IMR-90 (cell line): Measurements from ENCODE around the gene YAE1. TPM values are rescaled to one million over a fixed set of nuclear protein-coding genes. Genes with fewer than 3 reads are reported as not detected.

ENCODE experiments used
- ATAC-seq: fragments of 200-7000 bp; cut with Tn5 transposase; 2 replicates; pipeline ENCODE4 v1.9.1; 2020; ENCODE audit warnings: low read depth, mild to moderate bottlenecking, moderate library complexity
- BruUV-seq: library from RNA; stranded (reverse); fragments of 400-500 nt; replicated peaks from 2 replicates; lab custom pipeline; 2021; lab: Mats Ljungman, UMichigan
- CTCF ChIA-PET: fragments of 300-600 bp; formaldehyde crosslinking; extraction: SDS; loops from one replicate; lab custom pipeline; 2021; ENCODE audit warnings: antibody characterized with exemption; lab: Yijun Ruan, JAX
- POLR2A ChIA-PET: fragments of 300-600 bp; sonication (Branson Sonifier 250); formaldehyde crosslinking; loops from one replicate; lab custom pipeline; 2022; ENCODE audit warnings: antibody characterized with exemption; ENCODE audit not compliant: unreplicated experiment; lab: Charles Lee
- DNase-seq: peaks from one replicate; pipeline ENCODE4 v3.0.0; 2013
- H2AFZ ChIP-seq: replicated peaks from 2 replicates; pipeline ENCODE3; 2013; ENCODE audit warnings: low read length, mild to moderate bottlenecking; ENCODE audit not compliant: poor library complexity
- H2AK5ac ChIP-seq: 2 replicates; pipeline ENCODE4 v1.6.1; 2013; ENCODE audit warnings: low read depth, low read length, inconsistent platforms
- H2AK9ac ChIP-seq: replicated peaks from 2 replicates; pipeline ENCODE3; 2013; ENCODE audit warnings: mild to moderate bottlenecking, low read depth, low read length, moderate library complexity; ENCODE audit not compliant: poor library complexity
- H2BK120ac ChIP-seq: 2 replicates; pipeline ENCODE4 v1.6.1; 2013; ENCODE audit warnings: low read depth, low read length, inconsistent platforms
- H2BK15ac ChIP-seq: 3 replicates; pipeline ENCODE4 v1.6.1; 2013; ENCODE audit warnings: low read depth, low read length, inconsistent platforms
- H2BK20ac ChIP-seq: 2 replicates; pipeline ENCODE4 v1.6.1; 2013; ENCODE audit warnings: low read depth, mild to moderate bottlenecking, inconsistent platforms, low read length, moderate library complexity
- H2BK5ac ChIP-seq: 2 replicates; pipeline ENCODE4 v1.6.1; 2013; ENCODE audit warnings: mild to moderate bottlenecking, low read depth, low read length, inconsistent platforms; ENCODE audit not compliant: poor library complexity, severe bottlenecking
- H3K14ac ChIP-seq: replicated peaks from 2 replicates; pipeline ENCODE4 v1.6.1; 2013; ENCODE audit warnings: low read depth, low read length, inconsistent platforms
- H3K18ac ChIP-seq: 2 replicates; pipeline ENCODE4 v1.6.1; 2013; ENCODE audit warnings: low read depth, low read length, control low read depth
- H3K23ac ChIP-seq: 2 replicates; pipeline ENCODE4 v1.6.1; 2013; ENCODE audit warnings: low read depth, low read length, inconsistent platforms
- H3K27ac ChIP-seq: 2 replicates; pipeline ENCODE4 v1.5.1; 2013; ENCODE audit warnings: mild to moderate bottlenecking, control low read depth, low read length; ENCODE audit not compliant: insufficient read depth
- H3K27me3 ChIP-seq: 2 replicates; pipeline ENCODE4 v1.6.1; 2013; ENCODE audit warnings: low read length; ENCODE audit not compliant: control insufficient read depth, insufficient read depth
- H3K36me3 ChIP-seq: 2 replicates; pipeline ENCODE4 v1.6.1; 2013; ENCODE audit warnings: low read length, mixed read lengths; ENCODE audit not compliant: control insufficient read depth, insufficient read depth
- H3K4ac ChIP-seq: 2 replicates; pipeline ENCODE4 v1.6.1; 2013; ENCODE audit warnings: low read depth, low read length, inconsistent platforms
- H3K4me1 ChIP-seq: 2 replicates; pipeline ENCODE4 v1.6.1; 2013; ENCODE audit warnings: low read length, mixed read lengths; ENCODE audit not compliant: control insufficient read depth, insufficient read depth
- H3K4me2 ChIP-seq: 2 replicates; pipeline ENCODE4 v1.6.1; 2013; ENCODE audit warnings: low read depth, mild to moderate bottlenecking, control low read depth, low read length, moderate library complexity
- H3K4me3 ChIP-seq: 2 replicates; pipeline ENCODE4 v1.5.1; 2013; ENCODE audit warnings: low read depth, mild to moderate bottlenecking, control low read depth, low read length, moderate library complexity; ENCODE audit not compliant: insufficient read depth
- H3K56ac ChIP-seq: 2 replicates; pipeline ENCODE4 v1.6.1; 2013; ENCODE audit warnings: low read length, inconsistent platforms; ENCODE audit not compliant: insufficient read depth; ENCODE audit errors: extremely low read depth
- H3K79me1 ChIP-seq, 2 experiments: 2 replicates each; pipeline ENCODE4 v1.6.1; 2013; ENCODE audit warnings: low read length in 2 of 2, inconsistent platforms in 1 of 2, low read depth in 1 of 2
- H3K9ac ChIP-seq: 2 replicates; pipeline ENCODE4 v1.6.1; 2013; ENCODE audit warnings: low read depth, low read length, control low read depth
- H3K9me1 ChIP-seq: 2 replicates; pipeline ENCODE4 v1.6.1; 2013; ENCODE audit warnings: low read length, inconsistent platforms; ENCODE audit not compliant: insufficient read depth
- H3K9me3 ChIP-seq: 2 replicates; pipeline ENCODE4 v1.6.1; 2013; ENCODE audit warnings: low read length; ENCODE audit not compliant: control insufficient read depth, insufficient read depth
- H4K20me1 ChIP-seq: 2 replicates; pipeline ENCODE4 v1.6.1; 2013; ENCODE audit warnings: low read length, inconsistent platforms; ENCODE audit not compliant: insufficient read depth
- H4K5ac ChIP-seq: 2 replicates; pipeline ENCODE4 v1.6.1; 2013; ENCODE audit warnings: mild to moderate bottlenecking, low read depth, low read length, control low read depth
- H4K8ac ChIP-seq, 2 experiments: 2 replicates each; pipeline ENCODE4 v1.6.1; 2013; ENCODE audit warnings: low read depth in 2 of 2, low read length in 2 of 2, control low read depth in 1 of 2, inconsistent platforms in 1 of 2
- H4K91ac ChIP-seq: 2 replicates; pipeline ENCODE4 v1.6.1; 2013; ENCODE audit warnings: low read depth, low read length, inconsistent platforms; ENCODE audit not compliant: insufficient read depth
- BHLHE40 ChIP-seq: fragments of 150-350 bp; IDR thresholded peaks from 2 replicates; pipeline ENCODE4 v1.6.1; 2016; ENCODE audit warnings: mild to moderate bottlenecking, low read depth, low read length
- CEBPB ChIP-seq: IDR thresholded peaks from 2 replicates; pipeline ENCODE4 v1.6.1; 2012; ENCODE audit warnings: low read depth, low read length, improper control_type of control experiment
- CHD1 ChIP-seq: IDR thresholded peaks from 2 replicates; pipeline ENCODE4 v1.6.1; 2012; ENCODE audit warnings: low read depth, low read length, improper control_type of control experiment
- FOS ChIP-seq: fragments of 150-350 bp; IDR thresholded peaks from 2 replicates; pipeline ENCODE4 v1.6.1; 2016; ENCODE audit warnings: low read depth, low read length
- MAFK ChIP-seq: IDR thresholded peaks from 2 replicates; pipeline ENCODE4 v1.6.1; 2012; ENCODE audit warnings: low read depth, low read length, improper control_type of control experiment
- MXI1 ChIP-seq: IDR thresholded peaks from 2 replicates; pipeline ENCODE4 v1.6.1; 2012; ENCODE audit warnings: low read depth, mild to moderate bottlenecking, low read length, moderate library complexity, borderline replicate concordance
- NFE2L2 ChIP-seq: fragments of 150-350 bp; IDR thresholded peaks from 2 replicates; pipeline ENCODE4 v1.6.1; 2016; ENCODE audit warnings: low read depth, mild to moderate bottlenecking, low read length
- RCOR1 ChIP-seq: IDR thresholded peaks from 2 replicates; pipeline ENCODE4 v1.6.1; 2012; ENCODE audit warnings: mild to moderate bottlenecking, low read length, improper control_type of control experiment; ENCODE audit not compliant: insufficient replicate concordance
- WGBS, 2 experiments: methylation state at CpG; one replicate each; pipeline versions ENCODE4 v1.1.5 to v1.1.7; 2013; ENCODE audit warnings: missing lambda C conversion rate in 2 of 2; ENCODE audit not compliant: insufficient read length in 1 of 2; ENCODE audit errors: extremely low coverage in 2 of 2; 5-methylcytosine and 5-hydroxymethylcytosine counted together
- dilution Hi-C: fragments of 300-500 bp; cut with HindIII; formaldehyde crosslinking; loops from one replicate; pipeline ENCODE4 v1.14.3; 2018; ENCODE audit warnings: low sequenced_read_pairs; ENCODE audit not compliant: unreplicated experiment
- in situ Hi-C: fragments of 300-500 bp; cut with MboI; formaldehyde crosslinking; loops from 3 replicates; pipeline ENCODE4 v1.14.3; 2019; ENCODE audit warnings: low sequenced_read_pairs, inconsistent platforms, mixed read lengths
- intact Hi-C: fragments of 100-400 bp; cut with micrococcal nuclease; formaldehyde crosslinking; loops from 2 replicates; pipeline ENCODE4 v1.10.0; 2022
- polyA plus RNA-seq, 3 experiments: library from polyadenylated mRNA; depleted of rRNA; stranded (reverse); fragments of >200 nt; gene quantifications; 2 replicates each; pipeline ENCODE4 v1.2.3, GENCODE V29; 2012; ENCODE audit warnings: low replicate concordance in 1 of 3
- total RNA-seq: library from RNA; depleted of rRNA; stranded (reverse); fragments of >200 nt; gene quantifications from 2 replicates; pipeline ENCODE4 v1.2.3, GENCODE V29; 2012
- TF ChIP-seq, protein P1 (sequence below): fragments of 150-350 bp; IDR thresholded peaks from 2 replicates; pipeline ENCODE4 v1.6.1; 2016; ENCODE audit warnings: low read depth, mild to moderate bottlenecking, low read length, moderate library complexity, borderline replicate concordance
- TF ChIP-seq, protein P2 (sequence below): conservative IDR thresholded peaks from 2 replicates; pipeline ENCODE4 v1.5.1; 2012; ENCODE audit warnings: mild to moderate bottlenecking, low read depth, low read length, improper control_type of control experiment

YAE1 gene
- total and polyA plus RNA-seq, 2 of the 4 experiments (the other 2 are of a cell fraction) = 28.6 to 36.7 TPM

DNA sequence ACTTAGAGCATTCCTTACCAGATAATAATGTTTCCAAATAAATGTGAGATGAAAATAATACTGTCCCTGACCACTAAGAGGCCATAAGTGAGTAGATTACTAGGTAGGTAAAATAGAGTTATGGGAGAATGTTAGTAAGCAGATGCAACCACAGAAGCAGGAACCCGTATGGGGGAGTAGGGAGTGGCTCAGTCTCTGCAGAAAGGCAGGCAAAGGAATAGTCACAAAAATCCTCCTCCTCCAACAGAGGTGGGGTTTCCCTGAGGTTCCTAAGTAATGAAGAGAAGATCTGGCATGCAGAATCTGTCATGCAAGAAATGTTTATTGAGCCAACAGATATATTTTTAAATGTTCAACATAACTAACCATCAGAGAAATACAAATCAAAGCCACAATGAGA lies 9.0 kb upstream of the YAE1 start:
- Histone ChIP-seq H3K4me3 (no peak overlapping the region), H3K56ac (no peak overlapping the region), H3K9me1 (no peaks in the 10 kb centered on the region), H4K8ac (no peak overlapping the region), H2AK9ac (no peak overlapping the region), H2BK120ac (no peak overlapping the region), H3K4me1 (no peaks in the 10 kb centered on the region), H3K9ac (no peak overlapping the region), H4K20me1 (no peaks in the 10 kb centered on the region), H2AK5ac (no peak overlapping the region), H3K27ac (no peak overlapping the region), H3K27me3 (peaks cover 8% of the 10 kb centered on the region), H3K9me3 (no peaks in the 10 kb centered on the region), H2AFZ (no peak overlapping the region), H3K79me1 (no peaks in the 10 kb centered on the region), H3K4me2 (no peak overlapping the region), H4K91ac (no peak overlapping the region), H3K4ac (no peak overlapping the region), H3K14ac (no peak overlapping the region), H2BK5ac (no peak overlapping the region), H3K23ac (no peak overlapping the region), H2BK20ac (no peak overlapping the region), H3K18ac (no peak overlapping the region), H3K36me3 (no peaks in the 10 kb centered on the region), H2BK15ac (no peak overlapping the region), H4K5ac (no peak overlapping the region)
- in situ Hi-C loops (no loop called here), dilution Hi-C loops (no loop called here), intact Hi-C loops (no loop called here)
- no peak for TF ChIP-seq FOS
- no peak for TF ChIP-seq BHLHE40
- no peak for TF ChIP-seq CHD1
- no peak for TF ChIP-seq RCOR1
- TF ChIP-seq NFE2L2 = no peak
- no peak for TF ChIP-seq MAFK
- no peak for TF ChIP-seq MXI1
- TF ChIP-seq, protein P1, sequence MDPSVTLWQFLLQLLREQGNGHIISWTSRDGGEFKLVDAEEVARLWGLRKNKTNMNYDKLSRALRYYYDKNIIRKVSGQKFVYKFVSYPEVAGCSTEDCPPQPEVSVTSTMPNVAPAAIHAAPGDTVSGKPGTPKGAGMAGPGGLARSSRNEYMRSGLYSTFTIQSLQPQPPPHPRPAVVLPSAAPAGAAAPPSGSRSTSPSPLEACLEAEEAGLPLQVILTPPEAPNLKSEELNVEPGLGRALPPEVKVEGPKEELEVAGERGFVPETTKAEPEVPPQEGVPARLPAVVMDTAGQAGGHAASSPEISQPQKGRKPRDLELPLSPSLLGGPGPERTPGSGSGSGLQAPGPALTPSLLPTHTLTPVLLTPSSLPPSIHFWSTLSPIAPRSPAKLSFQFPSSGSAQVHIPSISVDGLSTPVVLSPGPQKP = no peak
- TF ChIP-seq CEBPB = no peak
- TF ChIP-seq, protein P2, sequence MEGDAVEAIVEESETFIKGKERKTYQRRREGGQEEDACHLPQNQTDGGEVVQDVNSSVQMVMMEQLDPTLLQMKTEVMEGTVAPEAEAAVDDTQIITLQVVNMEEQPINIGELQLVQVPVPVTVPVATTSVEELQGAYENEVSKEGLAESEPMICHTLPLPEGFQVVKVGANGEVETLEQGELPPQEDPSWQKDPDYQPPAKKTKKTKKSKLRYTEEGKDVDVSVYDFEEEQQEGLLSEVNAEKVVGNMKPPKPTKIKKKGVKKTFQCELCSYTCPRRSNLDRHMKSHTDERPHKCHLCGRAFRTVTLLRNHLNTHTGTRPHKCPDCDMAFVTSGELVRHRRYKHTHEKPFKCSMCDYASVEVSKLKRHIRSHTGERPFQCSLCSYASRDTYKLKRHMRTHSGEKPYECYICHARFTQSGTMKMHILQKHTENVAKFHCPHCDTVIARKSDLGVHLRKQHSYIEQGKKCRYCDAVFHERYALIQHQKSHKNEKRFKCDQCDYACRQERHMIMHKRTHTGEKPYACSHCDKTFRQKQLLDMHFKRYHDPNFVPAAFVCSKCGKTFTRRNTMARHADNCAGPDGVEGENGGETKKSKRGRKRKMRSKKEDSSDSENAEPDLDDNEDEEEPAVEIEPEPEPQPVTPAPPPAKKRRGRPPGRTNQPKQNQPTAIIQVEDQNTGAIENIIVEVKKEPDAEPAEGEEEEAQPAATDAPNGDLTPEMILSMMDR = no peak
- WGBS, 2 experiments = no CpG with 5 or more reads among the region's 1 CpG
- no TSS peak for BruUV-seq
- ChIA-PET CTCF (no interaction called here), POLR2A (no interaction called here)
- no peak for ATAC-seq
- no peak for DNase-seq
